Stimulated activated CD4-positive, alpha-beta T cell treated with anti-CD3 and anti-CD28 coated beads, Interleukin-15, amount 100 ng/mL, for 24 hours (primary cell): ENCODE results near the gene ERLIN1.

Source experiments
- DNase-seq: peaks from one replicate; pipeline ENCODE4 v3.0.0-alpha.2; 2020

The ERLIN1 gene

DNA sequence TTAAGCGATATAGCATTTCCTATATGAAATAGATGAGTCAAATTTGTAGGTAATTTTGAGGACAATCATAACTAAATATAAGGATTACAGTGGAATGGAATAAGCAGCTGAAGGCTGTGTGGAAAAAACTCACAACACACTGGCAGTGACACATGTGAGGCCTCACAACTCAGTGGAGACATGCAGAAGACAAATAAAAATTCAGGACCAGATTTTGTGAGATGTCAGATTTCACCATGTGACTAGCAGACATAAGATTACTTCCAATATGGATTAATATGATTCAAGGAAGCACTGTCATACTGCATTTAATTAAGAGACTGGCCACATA is 17.6 kb downstream of the ERLIN1 start:
- DNase-seq = no peak

DNA sequence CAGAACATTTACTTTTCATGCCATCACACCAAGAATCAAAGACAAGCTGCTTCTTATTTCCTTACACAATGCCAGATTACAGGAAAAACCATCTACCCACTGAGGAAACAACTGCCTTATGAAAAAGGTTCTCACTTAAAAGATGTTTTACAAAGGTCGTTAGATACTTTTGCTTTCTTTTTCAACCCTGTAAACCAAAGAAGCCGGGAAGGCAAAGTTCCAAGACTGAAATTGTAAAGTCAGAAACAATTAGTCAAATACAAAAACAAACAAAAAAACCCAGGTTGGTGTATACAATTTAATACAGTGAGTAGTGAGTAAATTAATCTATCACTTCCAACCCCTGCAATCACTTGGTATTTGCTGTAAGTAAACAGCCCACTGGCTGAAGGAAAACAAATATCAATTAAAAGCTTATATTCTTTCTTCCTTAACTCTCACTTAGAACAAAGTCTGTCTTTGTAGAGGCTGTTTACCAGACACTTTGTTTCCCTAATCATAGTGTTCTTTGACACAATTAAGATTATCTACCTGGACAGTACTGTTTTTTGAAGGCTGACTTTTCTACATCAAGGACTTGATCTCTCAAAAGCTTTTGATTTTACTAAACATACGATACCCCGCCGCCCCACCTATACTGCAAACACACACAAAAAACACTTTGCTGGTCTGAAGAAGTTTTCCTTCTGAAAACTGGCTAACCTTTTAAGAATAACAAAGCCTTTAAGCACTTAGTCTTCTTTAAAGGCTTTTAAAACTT is 18.1 kb downstream of the ERLIN1 start:
- no peak for DNase-seq

DNA sequence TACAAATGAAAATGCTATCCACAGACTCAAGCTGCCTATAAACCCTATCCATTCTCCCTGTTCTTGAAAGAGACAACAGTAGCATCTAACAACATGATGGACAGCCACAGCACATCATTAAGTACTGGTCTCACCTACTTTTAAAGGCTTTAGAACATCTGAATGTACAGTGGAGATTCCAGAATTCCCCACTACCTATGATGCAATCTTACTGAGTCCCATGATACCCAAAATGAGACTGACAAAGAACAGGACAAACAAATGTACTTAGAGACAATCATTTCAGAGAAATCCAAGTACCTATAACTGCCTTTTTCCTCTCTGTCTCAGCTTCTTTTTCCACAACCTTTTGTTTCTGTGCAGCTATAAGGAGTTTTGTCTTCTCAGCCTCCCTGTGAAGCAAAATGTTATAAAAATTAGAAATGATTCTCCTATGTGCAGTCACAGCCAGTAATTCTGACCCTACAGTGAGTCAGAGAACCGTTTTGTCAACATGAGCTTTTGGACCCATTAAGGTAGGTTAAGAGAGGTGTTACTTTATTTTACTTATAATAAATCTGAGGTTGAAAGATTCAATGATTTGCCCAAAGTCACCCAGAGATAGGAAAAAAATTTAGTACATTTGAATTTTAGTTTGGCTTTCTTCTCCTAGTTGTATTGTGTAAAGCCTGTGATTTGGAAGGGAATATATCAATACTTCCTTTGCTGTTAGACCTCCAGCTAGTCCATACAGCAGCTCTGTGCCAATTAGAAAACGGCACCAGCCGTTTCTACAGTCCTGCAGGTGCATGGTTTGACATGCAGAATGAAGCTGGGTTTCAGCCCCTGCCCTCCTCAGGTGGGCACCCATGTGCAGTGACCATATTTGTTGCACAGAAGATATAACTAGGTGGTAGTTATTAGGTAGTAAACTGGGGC is 21.9 kb downstream of the ERLIN1 start:
- DNase-seq = no peak

DNA sequence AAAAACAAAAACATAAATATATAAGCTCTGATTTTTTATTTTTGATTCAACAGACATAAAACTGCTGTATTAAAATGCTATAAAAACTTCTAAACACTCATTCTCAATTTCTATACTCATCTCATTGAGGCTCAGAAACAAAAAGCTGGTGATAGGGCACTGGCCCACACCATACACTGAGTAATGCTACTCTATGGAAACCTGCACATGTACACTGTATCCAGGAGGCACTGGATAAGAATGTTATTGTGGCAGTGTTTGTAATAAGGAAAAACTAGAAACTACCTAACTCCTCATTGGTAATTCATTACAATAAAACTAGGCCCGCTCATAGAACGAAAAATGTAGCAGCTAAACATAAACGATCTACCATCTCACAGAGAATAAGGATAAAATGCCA is 23.1 kb downstream of the ERLIN1 start:
- no peak for DNase-seq

DNA sequence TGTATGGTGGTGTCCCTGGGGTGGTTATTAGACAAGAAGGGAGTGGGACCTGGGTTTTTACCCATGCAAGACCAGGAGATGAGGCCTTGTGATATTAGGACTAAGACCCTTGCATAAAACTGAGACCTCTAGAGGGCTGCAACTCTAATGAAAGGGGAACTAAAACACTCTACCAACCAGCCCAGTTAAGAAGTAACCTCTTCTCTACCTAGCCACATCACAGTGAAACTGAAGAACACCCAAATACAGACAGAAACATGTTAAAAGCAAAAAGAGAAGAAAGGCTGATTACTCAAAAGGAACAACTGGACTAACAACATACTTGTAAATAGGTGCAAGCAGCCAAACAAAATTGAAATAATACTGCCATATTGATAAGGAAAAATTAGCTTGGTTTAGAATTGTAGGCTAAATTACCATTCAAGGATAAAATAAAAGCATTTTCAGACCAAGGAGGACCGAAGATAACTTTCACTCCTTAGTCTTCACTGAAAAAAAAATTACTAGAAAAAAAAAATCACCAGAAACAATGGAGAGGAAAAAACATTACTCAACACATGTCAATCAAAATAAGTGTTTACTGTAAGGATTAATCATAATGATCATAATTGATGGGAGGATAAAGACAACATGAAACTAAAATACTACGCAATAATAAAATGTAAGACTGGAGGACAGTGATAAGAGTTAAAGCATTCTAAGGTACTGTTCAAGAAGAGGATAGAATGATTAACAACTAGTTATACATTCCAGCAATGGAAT is 27.6 kb downstream of the ERLIN1 start:
- DNase-seq = no peak

DNA sequence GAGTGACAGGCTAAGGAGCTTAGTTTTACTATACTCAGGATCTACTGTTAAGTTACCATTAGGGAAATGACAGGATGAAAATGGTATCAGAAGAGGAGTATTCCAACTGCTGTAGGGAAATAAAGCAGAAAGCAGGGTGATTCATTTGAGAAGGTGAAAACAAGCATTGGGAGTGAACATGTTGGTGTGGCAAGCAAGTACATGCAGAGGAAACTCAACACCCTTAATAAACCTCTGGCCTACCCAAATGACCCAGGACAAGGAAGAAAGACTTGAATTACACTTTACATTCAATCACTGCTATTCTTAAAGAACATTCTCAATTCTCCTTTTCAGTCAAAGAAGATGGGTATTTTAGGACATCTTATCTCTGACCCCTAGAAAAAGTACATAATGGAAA is 28.7 kb downstream of the ERLIN1 start:
- DNase-seq = no peak

DNA sequence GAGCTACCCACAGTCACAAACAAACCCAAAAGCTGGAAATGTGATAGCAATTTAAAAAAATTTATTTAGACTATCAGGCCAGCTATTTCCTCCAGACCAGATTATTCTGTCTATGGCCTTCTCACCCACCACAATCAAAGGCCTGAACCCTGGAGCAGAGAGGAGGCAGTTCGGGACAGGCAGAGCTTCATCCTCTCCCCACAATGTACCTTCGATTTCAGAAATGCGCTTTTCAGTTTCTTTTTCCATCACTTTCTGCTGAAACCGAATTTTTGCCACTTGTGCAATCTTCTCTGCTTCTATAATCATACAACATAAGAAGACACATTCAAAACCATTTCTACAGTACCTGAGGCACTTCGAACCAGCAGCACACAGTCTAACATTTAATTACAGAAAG is 29.9 kb downstream of the ERLIN1 start:
- no peak for DNase-seq

DNA sequence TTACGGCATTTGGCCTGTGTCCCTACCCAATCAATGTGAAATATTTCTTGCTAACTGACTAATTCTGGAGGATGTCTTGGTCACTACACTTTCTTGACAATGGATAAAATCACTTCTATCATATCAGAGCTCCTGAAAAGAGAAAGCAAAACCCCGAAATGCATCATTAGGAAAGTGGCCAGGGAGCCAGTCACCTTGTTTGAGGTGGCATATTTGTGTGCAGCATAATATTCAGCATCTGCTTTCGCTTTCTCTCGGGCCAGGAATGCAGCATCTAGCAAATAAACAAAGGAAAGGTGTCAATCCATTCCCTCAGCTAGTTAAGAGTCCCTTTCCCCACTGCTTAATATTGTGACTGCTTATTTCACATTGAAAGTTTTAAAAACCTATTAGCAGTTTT is 31.2 kb downstream of the ERLIN1 start:
- no peak for DNase-seq

DNA sequence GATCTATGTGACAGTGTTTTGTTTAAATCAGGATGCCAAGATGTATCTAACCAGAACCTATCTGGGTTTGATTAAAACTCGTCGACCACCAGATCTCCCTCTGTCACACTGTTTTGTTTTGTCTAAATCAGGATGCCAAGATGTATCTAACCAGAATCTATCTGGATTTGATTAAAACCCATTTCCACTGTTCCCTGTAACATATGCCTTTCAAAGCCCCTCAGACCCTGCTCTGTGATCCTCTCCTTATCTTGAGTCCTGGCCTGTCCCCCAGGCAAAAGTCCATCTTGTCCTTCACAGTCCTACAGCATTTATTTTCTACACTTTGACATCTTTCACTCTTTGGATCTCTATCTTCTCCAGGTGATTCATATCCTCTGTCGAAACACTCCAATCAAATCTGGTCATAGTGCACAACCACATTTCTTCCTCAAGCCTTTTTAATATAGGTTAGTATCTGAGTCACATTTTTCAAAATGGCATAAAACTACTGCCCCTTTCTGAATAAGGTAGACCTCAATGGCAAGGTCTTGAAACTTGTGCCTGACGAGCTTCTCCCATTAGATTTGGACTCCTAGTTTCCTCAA is 32.5 kb downstream of the ERLIN1 start:
- no peak for DNase-seq

DNA sequence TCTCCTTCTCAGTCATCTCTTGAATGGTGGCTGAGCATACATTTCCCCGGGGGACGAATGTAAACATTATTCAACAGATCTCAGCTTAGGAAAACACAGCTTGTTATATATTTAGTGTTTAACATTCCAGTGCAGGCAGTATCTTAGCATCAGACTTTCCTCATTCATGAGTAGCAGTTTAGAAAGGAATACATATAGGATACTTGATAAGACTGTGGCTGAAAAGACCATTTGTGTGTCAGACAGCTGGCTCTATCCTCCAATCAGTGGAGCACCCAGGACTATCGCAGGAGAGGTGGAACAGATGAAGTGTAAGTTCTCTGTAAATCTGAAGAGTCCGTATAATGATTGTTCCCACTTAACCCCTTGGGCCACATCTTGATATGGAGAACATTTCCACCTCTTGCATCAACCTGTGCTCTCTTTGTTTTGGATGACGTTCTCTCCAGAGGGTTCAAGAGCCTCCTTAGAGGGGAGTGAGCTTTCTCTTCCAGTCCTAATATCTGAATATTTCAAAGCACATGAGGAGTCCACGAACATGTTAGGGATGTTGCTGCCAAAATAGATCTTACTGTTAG is 34.0 kb downstream of the ERLIN1 start:
- DNase-seq = no peak

DNA sequence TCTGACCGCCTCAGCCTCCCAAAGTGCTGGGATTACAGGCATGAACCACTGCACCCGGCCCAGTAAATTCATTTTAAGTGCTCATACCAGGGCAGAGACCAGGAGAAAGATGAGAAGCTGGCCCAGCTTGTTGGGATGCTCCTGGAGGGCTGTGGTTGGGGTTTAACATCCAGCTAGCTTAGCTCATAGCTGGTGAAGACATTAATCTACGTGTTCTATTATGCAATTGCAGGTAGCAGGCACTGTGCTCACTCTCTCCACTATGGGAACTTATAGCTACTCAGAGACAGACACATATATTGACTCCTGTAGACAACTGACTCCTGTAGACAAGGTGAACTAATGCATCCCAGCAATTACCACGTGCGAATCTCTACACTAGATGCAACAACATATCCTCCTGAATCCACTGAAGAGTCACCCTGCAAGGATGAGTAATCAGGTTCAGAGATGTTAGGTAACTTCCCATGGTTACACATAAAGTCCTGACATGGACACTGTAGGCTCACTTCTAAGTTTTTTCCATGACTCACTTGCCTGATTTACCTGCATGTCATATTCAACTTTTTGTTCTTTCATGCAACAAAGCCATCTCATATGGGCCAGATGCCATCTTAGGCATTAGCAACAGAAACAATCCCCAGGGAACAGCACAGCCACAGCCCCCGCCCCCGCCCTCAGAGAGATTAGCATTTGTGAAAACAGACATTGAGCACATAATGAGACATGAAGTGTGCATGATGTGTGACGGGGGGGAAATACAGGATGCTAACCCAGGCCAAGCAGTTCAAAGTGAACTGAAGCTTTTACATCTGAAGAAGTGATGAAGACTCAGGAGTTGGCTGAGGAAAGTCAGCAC is 37.2 kb downstream of the ERLIN1 start:
- DNase-seq = peak; percentile 66

DNA sequence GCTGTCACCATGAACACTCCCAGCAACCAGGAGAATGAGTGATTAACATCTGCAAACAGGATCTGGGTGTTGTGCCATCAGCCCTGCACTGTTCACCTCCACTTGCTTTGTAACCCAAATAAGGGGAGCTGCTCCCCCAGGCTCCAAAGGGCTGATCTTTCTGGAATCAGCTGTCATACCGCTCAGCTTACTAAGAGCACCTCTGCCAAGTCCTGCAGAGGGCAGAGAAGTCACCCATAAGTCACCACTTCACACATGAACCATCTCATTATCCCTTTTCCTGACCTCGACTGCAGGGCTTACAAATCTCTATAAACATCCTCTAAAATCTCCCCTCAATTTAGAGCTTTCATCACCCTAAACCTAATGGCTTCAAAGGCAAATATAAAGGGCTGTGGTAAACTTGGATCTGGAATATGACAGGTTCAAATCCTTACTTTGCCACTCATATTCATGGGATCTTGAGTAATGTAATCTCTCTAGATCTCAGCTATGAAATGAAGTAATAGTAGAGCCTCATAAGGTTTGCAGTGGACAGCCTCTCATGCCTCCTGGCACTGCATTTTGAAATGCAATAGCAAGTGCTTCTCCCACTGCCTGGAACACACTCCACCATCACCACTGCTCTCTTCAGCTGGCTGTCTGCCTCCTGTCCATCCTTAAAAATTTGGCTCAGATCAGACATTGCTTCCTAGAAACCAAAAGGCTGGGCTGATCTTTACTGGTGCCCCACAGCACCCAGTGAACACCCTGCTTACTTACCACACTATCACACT is 38.8 kb downstream of the ERLIN1 start:
- DNase-seq = no peak

DNA sequence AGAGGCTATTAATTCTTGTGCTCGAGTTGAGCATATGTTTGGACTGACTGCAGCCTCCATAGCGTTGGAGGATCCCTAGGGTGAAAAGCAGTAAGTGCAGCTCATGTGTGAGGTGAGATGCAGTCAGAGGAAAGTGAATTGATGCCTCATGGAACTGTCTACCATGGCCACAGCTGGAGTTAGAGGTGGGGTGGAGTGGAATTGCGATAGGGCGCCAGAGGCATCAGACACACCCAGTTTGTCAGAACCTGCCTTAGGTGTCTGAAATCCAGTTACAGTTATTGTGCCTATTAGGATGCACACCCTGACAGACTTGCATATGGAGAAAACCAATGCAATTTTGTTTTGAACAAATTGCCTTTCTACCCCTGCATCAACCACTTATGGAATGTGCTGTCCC is 39.4 kb downstream of the ERLIN1 start:
- DNase-seq = no peak

DNA sequence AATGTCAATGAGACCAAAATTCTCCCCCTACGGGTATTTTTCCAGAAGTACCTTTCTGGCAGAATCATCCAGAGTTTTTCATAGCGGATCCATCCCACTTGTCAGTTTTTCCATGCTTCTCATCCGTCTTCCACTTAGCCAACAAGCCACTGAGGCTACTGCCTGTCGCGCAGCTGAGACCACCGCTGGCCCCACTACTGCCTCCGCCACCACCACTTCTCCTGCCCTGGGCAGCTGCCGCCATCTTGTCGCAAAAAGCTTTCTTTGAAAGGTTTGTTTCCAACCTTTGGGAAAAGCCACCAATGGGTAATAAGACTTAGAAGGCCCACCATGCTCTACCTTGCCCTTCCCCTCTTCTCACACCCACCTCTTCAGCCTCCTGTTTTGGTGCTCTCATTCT is 42.1 kb downstream of the ERLIN1 start:
- no peak for DNase-seq

DNA sequence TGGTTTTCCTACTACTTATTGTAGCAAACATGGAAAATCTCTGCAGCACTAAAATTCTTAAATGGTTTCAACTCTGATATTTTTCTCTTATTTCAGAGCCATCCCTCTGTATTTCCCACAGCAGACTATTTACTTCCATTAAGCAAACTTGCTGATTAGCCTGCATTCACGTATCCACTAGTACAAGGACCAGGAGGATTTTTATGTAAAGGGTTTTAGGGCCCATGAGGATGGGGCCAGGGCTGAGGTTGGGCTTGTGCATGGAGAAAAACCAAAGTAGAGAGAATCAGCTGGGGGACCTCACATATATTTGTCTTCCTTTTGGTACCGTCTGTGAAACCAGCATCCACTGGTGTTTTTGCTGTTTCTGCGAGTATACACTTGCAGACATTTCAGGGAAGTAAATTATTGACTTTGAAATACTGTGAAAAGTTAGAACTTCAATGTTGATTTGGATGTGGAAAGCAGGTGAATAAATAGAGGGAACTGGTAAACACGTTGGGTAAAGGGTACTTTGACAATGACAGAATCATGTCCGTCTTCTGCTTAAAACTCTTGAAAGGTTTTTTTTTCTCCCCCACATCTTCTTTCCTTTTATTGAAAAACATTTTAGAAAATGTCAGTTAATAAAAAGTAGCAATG is 44.3 kb downstream of the ERLIN1 start:
- DNase-seq = no peak

DNA sequence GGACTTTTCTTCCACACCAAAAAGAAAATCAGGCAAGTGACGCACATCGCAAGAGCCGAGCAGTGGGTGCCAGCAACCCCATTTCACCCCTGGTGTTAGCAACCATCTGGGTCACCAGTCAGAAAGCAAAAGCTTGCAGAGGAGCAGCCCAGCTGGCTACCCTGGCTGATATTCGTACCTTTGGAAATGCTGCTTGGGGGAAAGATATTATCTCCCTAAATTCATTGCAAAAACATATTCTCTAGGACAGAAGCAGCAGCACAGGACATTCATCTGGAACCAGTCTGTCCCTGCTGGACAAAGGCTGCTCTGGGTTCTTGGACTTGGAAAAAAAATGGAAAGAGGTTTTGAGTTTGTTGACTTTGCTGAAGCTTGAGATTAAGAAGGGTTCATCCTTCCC is 45.8 kb downstream of the ERLIN1 start:
- no peak for DNase-seq

DNA sequence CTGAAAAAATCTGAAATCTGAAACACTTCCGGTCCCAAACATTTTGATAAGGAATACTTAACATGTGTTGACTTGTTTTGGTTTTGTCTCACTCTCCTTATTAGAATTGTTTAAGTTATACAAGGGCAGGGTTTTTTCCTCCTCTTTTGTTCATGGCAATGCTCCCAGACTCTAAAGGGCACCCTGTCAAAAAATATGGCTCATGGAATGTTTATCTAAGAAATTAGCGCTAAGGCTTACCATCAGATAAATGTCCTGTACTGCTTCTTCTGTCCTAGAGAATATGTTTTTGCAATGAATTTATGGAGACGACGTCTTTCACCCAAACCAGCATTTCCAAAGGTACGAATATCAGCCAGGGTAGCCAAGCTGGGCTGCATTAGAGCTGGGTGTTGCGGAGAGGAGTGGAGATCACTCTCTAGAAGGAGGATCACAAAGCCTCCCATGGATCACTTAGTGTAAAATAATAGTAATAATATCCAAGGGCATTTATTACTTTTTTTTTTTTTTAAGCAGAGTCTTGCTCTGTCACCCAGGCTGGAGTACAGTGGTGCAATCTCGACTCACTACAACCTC is 46.8 kb downstream of the ERLIN1 start:
- DNase-seq = no peak

DNA sequence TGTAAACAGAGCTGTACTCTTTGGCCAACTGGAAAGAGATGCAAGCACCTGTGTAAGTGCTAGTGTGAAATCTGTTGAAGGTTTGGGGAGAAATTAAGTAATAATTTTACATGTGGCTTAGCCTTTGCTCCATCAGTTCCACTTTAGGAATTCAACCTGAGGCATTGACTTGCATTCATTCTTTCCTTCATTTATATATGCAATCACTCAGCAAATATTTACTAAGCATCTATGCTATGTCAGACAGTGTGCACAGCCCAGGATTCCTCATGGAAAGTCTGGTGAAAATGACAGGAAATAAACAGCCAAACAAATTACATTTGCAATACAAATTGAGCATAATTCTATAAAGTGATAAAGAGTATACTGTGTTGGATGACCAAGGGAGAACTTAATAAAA is 50.3 kb downstream of the ERLIN1 start:
- no peak for DNase-seq

DNA sequence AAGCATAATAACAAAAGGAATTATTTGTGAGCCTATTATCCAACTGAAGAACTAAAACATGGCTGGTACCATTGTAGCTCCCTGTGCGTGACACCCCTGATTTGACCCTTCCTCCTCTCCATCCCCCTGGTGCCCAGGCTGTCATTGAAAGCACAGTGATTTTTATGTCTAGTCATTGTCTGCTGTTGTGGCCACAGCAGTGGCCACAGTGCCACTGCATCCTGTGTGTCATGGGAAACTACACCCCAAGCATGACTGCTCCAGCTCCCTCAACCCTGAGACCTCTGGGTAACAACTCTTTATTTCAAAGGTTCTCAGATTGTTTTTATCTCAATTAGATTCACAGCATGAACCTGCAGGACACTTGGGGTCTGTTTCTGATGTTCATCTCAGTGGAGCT is 52.0 kb downstream of the ERLIN1 start:
- no peak for DNase-seq

DNA sequence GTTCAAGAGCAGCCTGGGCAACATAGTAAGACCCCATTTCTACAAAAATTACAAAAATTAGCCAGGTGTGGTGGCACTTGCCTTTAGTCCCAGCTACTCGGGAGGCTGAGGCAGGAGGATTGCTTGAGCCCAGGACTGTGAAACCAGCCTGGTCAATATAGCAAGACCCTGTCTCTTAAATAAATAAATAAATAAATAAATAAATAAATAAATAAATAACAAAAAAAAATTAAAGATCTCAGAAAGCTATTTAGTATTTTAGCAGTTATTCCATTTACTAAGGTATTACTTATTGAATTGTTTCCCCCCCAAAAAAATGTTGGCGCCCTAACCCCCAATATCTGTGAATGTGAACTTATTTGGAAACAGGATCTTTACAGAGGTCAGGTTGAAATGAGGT is 53.4 kb downstream of the ERLIN1 start:
- DNase-seq = no peak
